Heart left ventricle (tissue), 13 donors: ENCODE results near the gene GLB1L2.

Experiments used
- CTCF ChIP-seq, 12 donors: fragments of 200-600 bp; sonication (generic) in 4 of 12; IDR thresholded peaks; one replicate each; pipeline versions ENCODE4 v1.5.0 to v1.8.0; 2018 to 2022; ENCODE audit warnings: antibody characterized with exemption in 12 of 12, mild to moderate bottlenecking in 5 of 12
- POLR2A ChIP-seq, 2 donors: fragments of 450-650 bp; IDR thresholded peaks; one replicate each; pipeline ENCODE4 v1.6.1; 2017; ENCODE audit warnings: antibody characterized with exemption in 2 of 2, mild to moderate bottlenecking in 2 of 2, moderate library complexity in 2 of 2
- donor health status: ischemic (EF 13 %, LVEDD 7.1; RV severe dilation, severe dysfunction).
- donor health status: DM: no; HTN: yes; CAD: no.
- donor health status: DM: no; HTN: no; CAD: no.
- donor health status: ischemic (EF 25% LVEDD 6.9; RV normal size, moderate dysfunction).
- donor health status: ischemic (EF 25% LVEDD 5.7; RV mildly dilated, moderate dysfunction).
- donor health status: ischemic (EF 35%, LVEDD 5.7; RV mildly dilated, moderate dysfunction).
- donor health status: nonischemic (EF 11% LVEDD 7.7; RV severe dilation, severe dysfunction).
- donor health status: DM: yes; HTN: yes; CAD: no.
- donor health status: PGD.
- donor health status: ischemic (EF 29% LVEDD 5.4; RV normal size, mild dysfunction).
- donor health status: nonischemic (EF 23%, LVEDD 6.1; RV moderate dilation, normal function).

- TF ChIP-seq POLR2A (IDR thresholded peaks at IDR 0.05) = no peak
- TF ChIP-seq CTCF (IDR thresholded peaks at IDR 0.05) = no peak
Observed at GRCh38 chr11:134343646-134344045, 11.9 kb downstream of the GLB1L2 start.
